Right atrium auricular region (tissue), 2 donors: ENCODE measurements around the gene OR2A2. TPM values are rescaled to one million over a fixed set of nuclear protein-coding genes. Genes with fewer than 3 reads are reported as not detected.

ENCODE experiments used
- DNase-seq: peaks from one replicate; pipeline ENCODE4 v3.0.0-alpha.2; 2019; ENCODE audit warnings: low spot score
- H3K27ac ChIP-seq, 2 donors: fragments of 200-600 bp; sonication (generic); 1 replicate in 1 of 2; 2 replicates in 1 of 2; pipeline ENCODE4 v1.5.1; 2016 to 2019
- H3K27me3 ChIP-seq, 2 donors: fragments of 200-600 bp; sonication (generic); one replicate each; pipeline versions ENCODE4 v1.5.1 to v1.6.0; 2017 to 2019
- H3K36me3 ChIP-seq: fragments of 200-600 bp; sonication (generic); one replicate; pipeline ENCODE4 v1.5.1; 2016
- H3K4me1 ChIP-seq, 2 donors: fragments of 200-600 bp; sonication (generic); one replicate each; pipeline versions ENCODE4 v1.5.1 to v1.6.0; 2017 to 2019
- H3K4me3 ChIP-seq, 2 donors: fragments of 200-600 bp; sonication (generic); 1 replicate in 1 of 2; 2 replicates in 1 of 2; pipeline ENCODE4 v1.5.1; 2017 to 2019; ENCODE audit warnings: mild to moderate bottlenecking in 1 of 2, moderate library complexity in 1 of 2
- H3K9me3 ChIP-seq, 2 donors: fragments of 200-600 bp; sonication (generic); one replicate each; pipeline ENCODE4 v1.5.1; 2019
- total RNA-seq, 2 donors: library from RNA; depleted of rRNA; stranded (reverse); fragments of >200 nt; gene quantifications; one replicate each; pipeline ENCODE4 v1.1.0, GENCODE V29; 2016
- TF ChIP-seq, protein P1 (sequence below), 2 donors: fragments of 200-600 bp; sonication (generic); IDR thresholded peaks; one replicate each; pipeline ENCODE4 v1.5.1; 2019; ENCODE audit warnings: antibody characterized with exemption in 2 of 2

OR2A2 gene
- not detected for total RNA-seq

DNA sequence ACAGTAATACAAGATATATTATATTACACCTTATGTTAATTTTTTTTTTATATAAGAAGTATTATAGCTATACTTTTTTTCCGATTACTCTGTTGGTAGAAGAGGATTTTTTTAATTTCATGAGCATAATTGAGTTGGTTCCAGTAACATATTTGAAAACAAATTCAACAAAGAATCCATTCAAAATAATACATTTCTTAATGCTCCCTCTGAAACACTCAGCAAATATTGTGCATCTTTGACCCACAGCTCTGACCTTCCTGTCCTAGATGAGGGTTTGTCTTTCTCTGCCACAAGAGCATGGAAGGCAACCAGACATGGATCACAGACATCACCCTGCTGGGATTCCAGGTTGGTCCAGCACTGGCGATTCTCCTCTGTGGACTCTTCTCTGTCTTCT lies at the start of gene OR2A2:
OR2A2 (plus strand) TSS at position 301 of the 400 bp plus-strand sequence; CDS start at position 301, 0 bp downstream.
- no peak within 1 kb of the TSS for H3K4me3 ChIP-seq
- TF ChIP-seq, protein P1, sequence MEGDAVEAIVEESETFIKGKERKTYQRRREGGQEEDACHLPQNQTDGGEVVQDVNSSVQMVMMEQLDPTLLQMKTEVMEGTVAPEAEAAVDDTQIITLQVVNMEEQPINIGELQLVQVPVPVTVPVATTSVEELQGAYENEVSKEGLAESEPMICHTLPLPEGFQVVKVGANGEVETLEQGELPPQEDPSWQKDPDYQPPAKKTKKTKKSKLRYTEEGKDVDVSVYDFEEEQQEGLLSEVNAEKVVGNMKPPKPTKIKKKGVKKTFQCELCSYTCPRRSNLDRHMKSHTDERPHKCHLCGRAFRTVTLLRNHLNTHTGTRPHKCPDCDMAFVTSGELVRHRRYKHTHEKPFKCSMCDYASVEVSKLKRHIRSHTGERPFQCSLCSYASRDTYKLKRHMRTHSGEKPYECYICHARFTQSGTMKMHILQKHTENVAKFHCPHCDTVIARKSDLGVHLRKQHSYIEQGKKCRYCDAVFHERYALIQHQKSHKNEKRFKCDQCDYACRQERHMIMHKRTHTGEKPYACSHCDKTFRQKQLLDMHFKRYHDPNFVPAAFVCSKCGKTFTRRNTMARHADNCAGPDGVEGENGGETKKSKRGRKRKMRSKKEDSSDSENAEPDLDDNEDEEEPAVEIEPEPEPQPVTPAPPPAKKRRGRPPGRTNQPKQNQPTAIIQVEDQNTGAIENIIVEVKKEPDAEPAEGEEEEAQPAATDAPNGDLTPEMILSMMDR (IDR thresholded peaks at IDR 0.05), result no peak
- H3K4me1 ChIP-seq, result no peaks in the 10 kb centered on the region
- no peaks in the 10 kb centered on the region for H3K27me3 ChIP-seq
- H3K9me3 ChIP-seq, result no peaks in the 10 kb centered on the region
- H3K36me3 ChIP-seq, result no peaks in the 10 kb centered on the region
- no peak for DNase-seq
- H3K27ac ChIP-seq, result no peak within 1 kb of the TSS

DNA sequence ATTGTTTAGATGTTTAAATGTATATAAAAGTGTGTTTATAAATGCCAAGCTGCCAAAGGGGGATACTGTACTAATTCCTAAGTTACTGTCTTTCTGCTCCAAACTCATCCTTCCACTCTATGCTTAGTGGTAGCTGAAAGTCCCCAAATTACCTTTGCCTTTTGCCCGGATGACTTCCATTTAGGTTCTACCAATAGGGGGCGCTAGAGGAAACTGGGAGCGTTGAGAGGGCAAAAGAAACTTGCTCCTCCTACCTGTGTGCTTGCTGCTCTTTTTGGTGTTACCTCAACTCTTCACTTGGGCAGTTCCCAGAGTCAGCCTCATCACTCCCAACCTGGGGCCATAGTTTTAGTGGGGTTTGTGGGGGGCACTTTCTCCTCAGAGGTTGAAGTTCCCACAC lies 45.7 kb upstream of the OR2A2 start:
- DNase-seq, result no peak
- TF ChIP-seq, protein P1 (IDR thresholded peaks at IDR 0.05), result peak in 1 of 2 donors; percentile 32
- no peaks in the 10 kb centered on the region for H3K4me1 ChIP-seq

DNA sequence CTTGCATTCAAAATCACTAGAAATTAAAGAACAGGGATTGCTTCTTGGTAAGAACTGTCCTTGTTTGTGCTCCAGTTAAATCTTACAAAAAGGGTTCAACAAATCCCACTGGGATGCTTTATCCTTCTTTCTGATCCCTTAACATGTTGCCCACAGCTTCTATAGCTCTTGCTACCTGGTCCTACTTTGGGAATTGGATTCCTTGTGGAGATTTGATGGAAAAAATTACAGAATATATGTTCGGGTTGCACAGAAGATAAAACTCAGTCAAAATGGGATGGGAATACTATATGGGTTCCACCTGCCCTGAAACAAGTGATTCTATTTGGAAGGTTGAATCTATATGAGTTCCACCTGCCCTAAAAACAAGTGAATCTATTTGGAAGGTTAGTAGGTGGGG lies 39.9 kb upstream of the OR2A2 start, which contains the start of gene OR2A25:
OR2A25 (plus strand) TSS at position 301 of the 400 bp plus-strand sequence. CDS start 4,409 bp downstream, outside the sequence.
- Histone ChIP-seq H3K27ac (no peak within 1 kb of the TSS), H3K27me3 (no peaks in the 10 kb centered on the region), H3K36me3 (no peaks in the 10 kb centered on the region), H3K4me1 (no peaks in the 10 kb centered on the region), H3K9me3 (no peaks in the 10 kb centered on the region), H3K4me3 (no peak within 1 kb of the TSS)
- TF ChIP-seq, protein P1 (IDR thresholded peaks at IDR 0.05), result no peak
- no peak for DNase-seq

More for the DNA sequence above, 45.7 kb upstream of the OR2A2 start:
- Histone ChIP-seq H3K27ac (no peak overlapping the region), H3K9me3 (no peaks in the 10 kb centered on the region), H3K36me3 (no peaks in the 10 kb centered on the region), H3K27me3 (no peaks in the 10 kb centered on the region), H3K4me3 (no peak overlapping the region)

GRCh38 chr7:144069953-144070352 lies 39.4 kb upstream of the OR2A2 start:
- Histone ChIP-seq H3K9me3 (no peaks in the 10 kb centered on the region), H3K4me3 (no peak overlapping the region), H3K27ac (no peak overlapping the region), H3K4me1 (no peaks in the 10 kb centered on the region), H3K36me3 (no peaks in the 10 kb centered on the region), H3K27me3 (no peaks in the 10 kb centered on the region)
- DNase-seq, result no peak
- TF ChIP-seq, protein P1 (IDR thresholded peaks at IDR 0.05), result no peak

GRCh38 chr7:144074374-144074773 lies 35.0 kb upstream of the OR2A2 start:
- Histone ChIP-seq H3K4me1 (no peaks in the 10 kb centered on the region), H3K27me3 (no peaks in the 10 kb centered on the region), H3K27ac (no peak overlapping the region), H3K4me3 (no peak overlapping the region), H3K36me3 (no peaks in the 10 kb centered on the region), H3K9me3 (no peaks in the 10 kb centered on the region)
- TF ChIP-seq, protein P1 (IDR thresholded peaks at IDR 0.05), result no peak
- no peak for DNase-seq

GRCh38 chr7:144085978-144086377 lies 23.4 kb upstream of the OR2A2 start, which contains the start of gene OR2A12:
OR2A12 (plus strand) TSS chr7:144086278; CDS start chr7:144095108, 8,830 bp downstream.
- no peaks in the 10 kb centered on the region for H3K36me3 ChIP-seq
- no peak within 1 kb of the TSS for H3K4me3 ChIP-seq
- H3K27me3 ChIP-seq, result no peaks in the 10 kb centered on the region
- no peak within 1 kb of the TSS for H3K27ac ChIP-seq
- TF ChIP-seq, protein P1 (IDR thresholded peaks at IDR 0.05), result no peak
- DNase-seq, result no peak
- H3K9me3 ChIP-seq, result peaks cover 0 to 6% of the 10 kb centered on the region in 2 donors
- no peaks in the 10 kb centered on the region for H3K4me1 ChIP-seq
